ENCODE data around the gene P2RY1. TPM values are rescaled to one million over a fixed set of nuclear protein-coding genes. Genes with fewer than 3 reads are reported as not detected.

The P2RY1 gene, protein sequence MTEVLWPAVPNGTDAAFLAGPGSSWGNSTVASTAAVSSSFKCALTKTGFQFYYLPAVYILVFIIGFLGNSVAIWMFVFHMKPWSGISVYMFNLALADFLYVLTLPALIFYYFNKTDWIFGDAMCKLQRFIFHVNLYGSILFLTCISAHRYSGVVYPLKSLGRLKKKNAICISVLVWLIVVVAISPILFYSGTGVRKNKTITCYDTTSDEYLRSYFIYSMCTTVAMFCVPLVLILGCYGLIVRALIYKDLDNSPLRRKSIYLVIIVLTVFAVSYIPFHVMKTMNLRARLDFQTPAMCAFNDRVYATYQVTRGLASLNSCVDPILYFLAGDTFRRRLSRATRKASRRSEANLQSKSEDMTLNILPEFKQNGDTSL
- total RNA-seq (2022; extraction: Qiagen RNA extraction; ENCODE audit: low read depth), result 0.43 to 0.60 TPM (median 0.50 TPM) in 5 replicates

DNA sequence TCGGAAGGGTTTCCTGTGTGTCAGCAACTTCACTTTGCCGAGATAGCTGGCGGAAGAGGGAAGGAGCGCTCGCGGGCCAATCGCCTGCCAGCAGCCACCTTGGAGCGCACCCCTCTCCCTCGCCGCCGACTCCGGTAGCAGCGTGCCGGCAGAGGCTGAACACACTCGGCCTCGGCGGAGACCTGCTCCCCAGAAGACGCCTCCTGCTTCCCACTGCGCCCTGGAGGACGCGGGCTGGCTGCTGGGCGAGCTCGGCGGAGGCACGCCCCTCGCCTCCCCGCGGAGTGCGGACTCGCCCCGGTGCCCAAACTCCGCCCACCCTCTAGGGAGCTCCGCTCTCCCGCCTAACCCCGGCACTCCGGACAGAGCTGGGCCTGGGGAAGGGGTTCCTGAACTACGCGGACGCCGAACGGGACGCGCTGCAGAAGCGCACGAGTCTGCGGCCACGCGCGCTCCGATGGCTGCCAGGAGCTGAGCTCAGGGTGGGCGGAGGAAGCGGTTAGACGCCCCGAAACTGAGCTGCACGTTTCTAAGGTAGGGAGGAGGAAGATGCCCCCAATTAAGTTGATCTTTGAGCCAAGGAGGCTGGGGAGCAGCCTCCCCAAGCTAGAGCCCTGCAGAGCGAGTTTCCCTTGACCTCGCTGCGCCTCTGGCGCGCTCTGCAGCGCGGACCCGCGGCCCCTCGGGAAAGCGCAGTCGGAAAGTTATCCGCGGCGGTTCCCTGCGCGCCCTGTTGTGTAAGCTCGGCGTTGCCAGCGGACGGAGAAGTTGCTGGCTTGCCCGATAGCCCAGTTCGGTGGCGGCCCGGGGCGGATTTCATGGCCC, at the start of gene P2RY1:
Gene P2RY1, plus strand, starts transcription at position 356 of the 825 bp plus-strand sequence. CDS start 652 bp downstream, outside the sequence.

Data from A549 treated with GW870086 at 1 μM for 4 hours (cell line).